WTC11 (cell line): ENCODE data around the gene PRKCG. TPM values are rescaled to one million over a fixed set of nuclear protein-coding genes. Genes with fewer than 3 reads are reported as not detected.

ENCODE experiments used
- ATAC-seq: fragments of 200-7000 bp; cut with Tn5 transposase; 2 replicates; pipeline ENCODE4 v1.10.0; 2021; ENCODE audit warnings: mild to moderate bottlenecking, moderate library complexity
- CTCF ChIA-PET: fragments of 300-600 bp; sonication (Branson Sonifier 250); formaldehyde crosslinking; loops from one replicate; lab custom pipeline; 2021; ENCODE audit warnings: antibody characterized with exemption; lab: Charles Lee
- POLR2A ChIA-PET: fragments of 350-600 bp; sonication (Branson Sonifier 250); formaldehyde crosslinking; loops from one replicate; lab custom pipeline; 2021; ENCODE audit warnings: antibody characterized with exemption; lab: Charles Lee
- DNase-seq: peaks from one replicate; pipeline ENCODE4 v3.0.0; 2021; ENCODE audit warnings: low spot score
- H3K27ac Mint-ChIP-seq: 2 replicates; pipeline ENCODE4 v1.8.0; 2021; ENCODE audit warnings: mixed read lengths
- H3K27me3 Mint-ChIP-seq: 2 replicates; pipeline ENCODE4 v1.8.0; 2021; ENCODE audit warnings: low read depth, mild to moderate bottlenecking, moderate library complexity, mixed read lengths
- H3K36me3 Mint-ChIP-seq: 2 replicates; pipeline ENCODE4 v1.8.0; 2021; ENCODE audit warnings: mixed read lengths
- H3K4me1 Mint-ChIP-seq: 2 replicates; pipeline ENCODE4 v1.8.0; 2022; ENCODE audit warnings: mixed read lengths
- H3K4me3 Mint-ChIP-seq: 2 replicates; pipeline ENCODE4 v1.8.0; 2021; ENCODE audit warnings: mild to moderate bottlenecking, moderate library complexity, mixed read lengths
- H3K9me3 Mint-ChIP-seq: 2 replicates; pipeline ENCODE4 v1.8.0; 2021; ENCODE audit warnings: mixed read lengths
- ATF6 ChIP-seq: sonication (generic); formaldehyde crosslinking; IDR thresholded peaks from 2 replicates; pipeline ENCODE4 v1.8.1; 2023; ENCODE audit warnings: mild to moderate bottlenecking, missing genetic modification reagents
- CREM ChIP-seq: sonication (generic); formaldehyde crosslinking; IDR thresholded peaks from 2 replicates; pipeline ENCODE4 v1.8.1; 2022; ENCODE audit warnings: mild to moderate bottlenecking, missing genetic modification reagents, moderate library complexity
- E2F5 ChIP-seq: sonication (generic); formaldehyde crosslinking; IDR thresholded peaks from 2 replicates; pipeline ENCODE4 v1.8.1; 2022; ENCODE audit warnings: mild to moderate bottlenecking, moderate library complexity, missing genetic modification reagents
- EMX1 ChIP-seq: fragments of 250-450 bp; sonication (Bioruptor Pico); IDR thresholded peaks from 2 replicates; pipeline ENCODE4 v1.8.0; 2021; ENCODE audit warnings: mild to moderate bottlenecking
- ETV6 ChIP-seq: sonication (generic); formaldehyde crosslinking; IDR thresholded peaks from 2 replicates; pipeline ENCODE4 v1.8.1; 2022; ENCODE audit warnings: mild to moderate bottlenecking, missing genetic modification reagents
- JAZF1 ChIP-seq: fragments of 250-450 bp; sonication (Bioruptor Pico); IDR thresholded peaks from 2 replicates; pipeline ENCODE4 v1.9.0; 2021; ENCODE audit warnings: moderate library complexity, mild to moderate bottlenecking, inconsistent platforms
- KAT7 ChIP-seq: sonication (generic); formaldehyde crosslinking; IDR thresholded peaks from 2 replicates; pipeline ENCODE4 v1.8.1; 2023; ENCODE audit warnings: missing genetic modification reagents, mild to moderate bottlenecking, borderline replicate concordance
- MYBL2 ChIP-seq: sonication (generic); formaldehyde crosslinking; IDR thresholded peaks from 2 replicates; pipeline ENCODE4 v1.8.1; 2023; ENCODE audit warnings: mild to moderate bottlenecking, moderate library complexity, missing genetic modification reagents
- NFATC4 ChIP-seq: fragments of 250-450 bp; sonication (Bioruptor Pico); IDR thresholded peaks from 2 replicates; pipeline ENCODE4 v1.9.0; 2021; ENCODE audit warnings: mild to moderate bottlenecking
- PRDM15 ChIP-seq: sonication (generic); formaldehyde crosslinking; IDR thresholded peaks from 2 replicates; pipeline ENCODE4 v1.8.0; 2022; ENCODE audit warnings: missing genetic modification reagents
- RELA ChIP-seq: sonication (generic); formaldehyde crosslinking; IDR thresholded peaks from 2 replicates; pipeline ENCODE4 v1.8.1; 2022; ENCODE audit warnings: missing genetic modification reagents, mild to moderate bottlenecking, borderline replicate concordance
- RORB ChIP-seq: fragments of 250-450 bp; sonication (Bioruptor Pico); IDR thresholded peaks from 2 replicates; pipeline ENCODE4 v1.9.0; 2021; ENCODE audit warnings: mild to moderate bottlenecking
- SMAD3 ChIP-seq: sonication (generic); formaldehyde crosslinking; IDR thresholded peaks from 2 replicates; pipeline ENCODE4 v1.8.0; 2022; ENCODE audit warnings: missing genetic modification reagents, mild to moderate bottlenecking, borderline replicate concordance
- SOX15 ChIP-seq: fragments of 250-450 bp; sonication (Bioruptor Pico); IDR thresholded peaks from 2 replicates; pipeline ENCODE4 v1.9.0; 2021; ENCODE audit warnings: mild to moderate bottlenecking
- TP53 ChIP-seq: sonication (generic); formaldehyde crosslinking; IDR thresholded peaks from 2 replicates; pipeline ENCODE4 v1.8.1; 2023; ENCODE audit warnings: mild to moderate bottlenecking, missing genetic modification reagents
- ZBTB43 ChIP-seq: sonication (generic); formaldehyde crosslinking; IDR thresholded peaks from 2 replicates; pipeline ENCODE4 v1.8.1; 2023; ENCODE audit warnings: mild to moderate bottlenecking, missing genetic modification reagents
- ZNF121 ChIP-seq: sonication (generic); formaldehyde crosslinking; IDR thresholded peaks from 2 replicates; pipeline ENCODE4 v1.8.0; 2023; ENCODE audit warnings: missing genetic modification reagents
- ZNF138 ChIP-seq: sonication (generic); formaldehyde crosslinking; conservative IDR thresholded peaks from 2 replicates; pipeline ENCODE4 v1.8.1; 2022; ENCODE audit warnings: mild to moderate bottlenecking, moderate library complexity, missing genetic modification reagents
- ZNF416 ChIP-seq: fragments of 250-450 bp; sonication (Bioruptor Pico); IDR thresholded peaks from 2 replicates; pipeline ENCODE4 v1.9.0; 2021; ENCODE audit warnings: mild to moderate bottlenecking, inconsistent platforms
- ZNF423 ChIP-seq: fragments of 250-450 bp; sonication (Bioruptor Pico); IDR thresholded peaks from 2 replicates; pipeline ENCODE4 v2.1.2; 2022; ENCODE audit warnings: mild to moderate bottlenecking, moderate library complexity
- ZNF425 ChIP-seq: fragments of 250-450 bp; sonication (Bioruptor Pico); conservative IDR thresholded peaks from 2 replicates; pipeline ENCODE4 v1.9.0; 2021; ENCODE audit warnings: mild to moderate bottlenecking
- ZNF671 ChIP-seq: fragments of 250-450 bp; sonication (Bioruptor Pico); IDR thresholded peaks from 2 replicates; pipeline ENCODE4 v1.8.0; 2021; ENCODE audit warnings: mild to moderate bottlenecking
- total RNA-seq: library from RNA; stranded (reverse); gene quantifications from 3 replicates; pipeline ENCODE4 v1.2.3, GENCODE V29; 2021

Gene PRKCG
- total RNA-seq, 1 experiment from 2014 or later: 23.0 TPM

GRCh38 chr19:53867225-53868090 lies 14.5 kb upstream of the PRKCG start, which contains the start of gene MYADM (continued):
- TF ChIP-seq E2F5 (CRISPR knock-in tag) (no peak), EMX1 (no peak), RELA (CRISPR knock-in tag) (no peak), NFATC4 (no peak), PRDM15 (CRISPR knock-in tag) (no peak)

GRCh38 chr19:53868091-53868891 lies 13.7 kb upstream of the PRKCG start:
- POLR2A ChIA-PET: interaction anchor here (0.5 to 4.1 kb wide), 28 partner anchors 8 to 273 kb away, joined by 3 to 43 read pairs (median 5); partner anchors contain the start of genes CACNG7, CNOT3, PRKCG and PRPF31
- peaks cover 15% of the 10 kb centered on the region for H3K36me3 Mint-ChIP-seq
- H3K27me3 Mint-ChIP-seq: peaks cover under 1% of the 10 kb centered on the region; the same call in 1 of the 2 replicates
- peak overlapping the region; percentile 85 for H3K27ac Mint-ChIP-seq
- H3K9me3 Mint-ChIP-seq: no peaks in the 10 kb centered on the region
- peaks cover 19% of the 10 kb centered on the region for H3K4me1 Mint-ChIP-seq
- DNase-seq (peak; percentile 58), ATAC-seq (no peak)
- CTCF ChIA-PET: interaction anchor here (0.5 to 4.8 kb wide), 20 partner anchors 9 to 268 kb away, joined by 3 to 40 read pairs (median 8); partner anchors contain the start of genes CNOT3 and PRKCG
- H3K4me3 Mint-ChIP-seq: peak overlapping the region; percentile 93
- TF ChIP-seq ETV6 (CRISPR knock-in tag) (no peak), TP53 (no peak), NFATC4 (peak; percentile 66), ZNF138 (no peak), ZNF423 (CRISPR knock-in tag) (no peak; the same call in 1 of the 2 replicates), ZBTB43 (CRISPR knock-in tag) (no peak), JAZF1 (no peak), MYBL2 (no peak), RORB (CRISPR knock-in tag) (no peak), KAT7 (CRISPR knock-in tag) (no peak), ZNF671 (CRISPR knock-in tag) (peak; percentile 69; the same call in 1 of the 2 replicates), ZNF425 (CRISPR knock-in tag) (no peak; the same call in 1 of the 2 replicates), ZNF121 (CRISPR knock-in tag) (no peak), SMAD3 (CRISPR knock-in tag) (no peak), CREM (CRISPR knock-in tag) (no peak), ATF6 (no peak), ZNF416 (CRISPR knock-in tag) (peak; percentile 86), SOX15 (CRISPR knock-in tag) (no peak)
